Transverse colon (tissue), 4 donors: Measurements from ENCODE around the gene GOLGA2. TPM values are rescaled to one million over a fixed set of nuclear protein-coding genes. Genes with fewer than 3 reads are reported as not detected.

Source experiments
- DNase-seq: peaks from one replicate; pipeline ENCODE4 v3.0.0-alpha.2; 2019
- H3K27ac ChIP-seq, 4 donors: fragments of 200-600 bp; sonication (generic); 2 replicates each; pipeline ENCODE4 v1.5.1; 2016 to 2018; ENCODE audit warnings: inconsistent platforms in 4 of 4
- H3K27me3 ChIP-seq: fragments of 200-600 bp; sonication (generic); 2 replicates; pipeline ENCODE4 v1.5.1; 2017; ENCODE audit warnings: inconsistent platforms
- H3K36me3 ChIP-seq, 4 donors: fragments of 200-600 bp; sonication (generic); 2 replicates each; pipeline ENCODE4 v1.5.1; 2017 to 2019; ENCODE audit warnings: inconsistent platforms in 4 of 4
- H3K4me1 ChIP-seq, 4 donors: fragments of 200-600 bp; sonication (generic); 2 replicates each; pipeline ENCODE4 v1.5.1; 2017 to 2020; ENCODE audit warnings: inconsistent platforms in 4 of 4
- H3K4me3 ChIP-seq, 4 donors: fragments of 200-600 bp; sonication (generic); 1 replicate in 1 of 4; 2 replicates in 3 of 4; pipeline versions ENCODE4 v1.5.1 to v1.6.1; 2017 to 2019; ENCODE audit warnings: inconsistent platforms in 4 of 4
- H3K9me3 ChIP-seq, 2 donors: fragments of 200-600 bp; sonication (generic); 2 replicates each; pipeline ENCODE4 v1.5.1; 2017 to 2019; ENCODE audit warnings: inconsistent platforms in 2 of 2
- CTCF ChIP-seq, 5 experiments: fragments of 200-600 bp in 3 of 5; fragments of 450-650 bp in 2 of 5; sonication (generic) in 3 of 5; IDR thresholded peaks; 1 replicate in 2 of 5; 2 replicates in 3 of 5; pipeline ENCODE4 v1.5.1; 2016 to 2017; ENCODE audit warnings: antibody characterized with exemption in 5 of 5, inconsistent platforms in 3 of 5, mild to moderate bottlenecking in 2 of 5, moderate library complexity in 1 of 5
- EP300 ChIP-seq: sonication (generic); formaldehyde crosslinking; IDR thresholded peaks from one replicate; pipeline ENCODE4 v1.6.1; 2017; ENCODE audit warnings: antibody characterized with exemption, low read depth
- POLR2A ChIP-seq: fragments of 450-650 bp; IDR thresholded peaks from one replicate; pipeline ENCODE4 v1.6.1; 2016; ENCODE audit warnings: antibody characterized with exemption, mild to moderate bottlenecking, moderate library complexity
- POLR2AphosphoS5 ChIP-seq, 3 donors: sonication (generic); formaldehyde crosslinking; IDR thresholded peaks; one replicate each; pipeline ENCODE4 v1.6.1; 2016; ENCODE audit warnings: antibody characterized with exemption in 3 of 3
- WGBS, 2 donors: methylation state at CpG; one replicate each; pipeline ENCODE4 v1.1.5; 2018; ENCODE audit warnings: low coverage in 1 of 2; 5-methylcytosine and 5-hydroxymethylcytosine counted together
- in situ Hi-C, 4 donors: fragments of 200-750 bp; cut with MboI; loops; one replicate each; pipeline versions ENCODE4 v1.15.0 to v1.15.1; 2017; ENCODE audit warnings: low sequenced_read_pairs in 3 of 4, low pct_ligation_motif_present in 1 of 4, low pct_unique_long_range_greater_than_20kb in 1 of 4
- intact Hi-C: fragments of 100-400 bp; cut with DNase I; formaldehyde crosslinking; loops from one replicate; pipeline ENCODE4 v1.15.1; 2023; ENCODE audit warnings: low total_unique reads
- total RNA-seq, 4 donors: library from RNA; depleted of rRNA; stranded (reverse); fragments of >200 nt; gene quantifications; one replicate each; pipeline ENCODE4 v1.1.0, GENCODE V29; 2016

The GOLGA2 gene
- total RNA-seq, 4 donors from 2014 or later: 69.9 to 206 (median 75.5) TPM

- Histone ChIP-seq H3K36me3 (peaks cover 0 to 17% (median 9%) of the 10 kb centered on the region in 4 donors), H3K27ac (no peak overlapping the region)
- intact Hi-C loops: no loop called here
Observed at GRCh38 chr9:128271112-128271511, 4.7 kb downstream of the GOLGA2 start.

GRCh38 chr9:128266868-128267590 lies 8.8 kb downstream of the GOLGA2 start:
- Histone ChIP-seq H3K4me1 (no peaks in the 10 kb centered on the region), H3K36me3 (peaks cover 0 to 29% (median 7%) of the 10 kb centered on the region in 4 donors), H3K27me3 (no peaks in the 10 kb centered on the region), H3K9me3 (no peaks in the 10 kb centered on the region), H3K4me3 (no peak overlapping the region), H3K27ac (no peak overlapping the region)
- no peak for TF ChIP-seq EP300
- TF ChIP-seq POLR2A: no peak
- TF ChIP-seq POLR2AphosphoS5 (IDR thresholded peaks at IDR 0.05): no peak
- no peak for TF ChIP-seq CTCF (IDR thresholded peaks at IDR 0.05)
- 90 to 93% methylated on average over 6 to 15 of the region's 15 CpGs for WGBS, 2 donors
- in situ Hi-C loops: no loop called here
- no peak for DNase-seq
- intact Hi-C loops: no loop called here

More at GRCh38 chr9:128271112-128271511, 4.7 kb downstream of the GOLGA2 start:
- H3K4me1 ChIP-seq: peaks cover 0 to 15% (median 13%) of the 10 kb centered on the region in 4 donors
- in situ Hi-C loops: no loop called here
- TF ChIP-seq CTCF (IDR thresholded peaks at IDR 0.05) (no peak), POLR2A (no peak), EP300 (no peak)
- no peak for DNase-seq
- no peaks in the 10 kb centered on the region for H3K9me3 ChIP-seq
- H3K4me3 ChIP-seq: no peak overlapping the region
- H3K27me3 ChIP-seq: no peaks in the 10 kb centered on the region
- 85 to 100% methylated on average over 1 to 3 of the region's 3 CpGs for WGBS, 2 donors

GRCh38 chr9:128265348-128265847 lies 10.4 kb downstream of the GOLGA2 start:
- Histone ChIP-seq H3K4me3 (no peak overlapping the region), H3K27ac (no peak overlapping the region), H3K4me1 (no peaks in the 10 kb centered on the region), H3K9me3 (no peaks in the 10 kb centered on the region), H3K36me3 (peaks cover 0 to 44% (median 15%) of the 10 kb centered on the region in 4 donors), H3K27me3 (no peaks in the 10 kb centered on the region)
- WGBS, 2 donors: 94 to 100% methylated on average over 3 to 10 of the region's 10 CpGs
- intact Hi-C loops (no loop called here), in situ Hi-C loops (no loop called here)
- TF ChIP-seq EP300: no peak
- no peak for TF ChIP-seq POLR2A
- no peak for TF ChIP-seq POLR2AphosphoS5 (IDR thresholded peaks at IDR 0.05)
- TF ChIP-seq CTCF (IDR thresholded peaks at IDR 0.05): no peak
- no peak for DNase-seq

- WGBS, 2 donors: 60 to 81% methylated on average over 1 to 4 of the region's 4 CpGs
- no peaks in the 10 kb centered on the region for H3K4me1 ChIP-seq
- no peak overlapping the region for H3K4me3 ChIP-seq
- no peak overlapping the region for H3K27ac ChIP-seq
- intact Hi-C loops (no loop called here), in situ Hi-C loops (no loop called here)
- DNase-seq: no peak
- peaks cover 0 to 70% (median 28%) of the 10 kb centered on the region in 4 donors for H3K36me3 ChIP-seq
- H3K9me3 ChIP-seq: no peaks in the 10 kb centered on the region
- no peaks in the 10 kb centered on the region for H3K27me3 ChIP-seq
- TF ChIP-seq CTCF (IDR thresholded peaks at IDR 0.05) (no peak), EP300 (no peak), POLR2A (no peak), POLR2AphosphoS5 (IDR thresholded peaks at IDR 0.05) (no peak)
Observed at GRCh38 chr9:128262687-128263086, 13.1 kb downstream of the GOLGA2 start.
